Hepatic stellate cell (primary cell): Measurements from ENCODE around the gene PKM.
"Not testable (repeated sequence)": the region's sequence is repeated elsewhere in the genome, so short reads cannot be mapped to it uniquely, and the experiment has no call there.

Experiments used
- DNase-seq: peaks from one replicate; pipeline ENCODE4 v3.0.0; 2011; ENCODE audit warnings: low spot score

Gene PKM

DNA sequence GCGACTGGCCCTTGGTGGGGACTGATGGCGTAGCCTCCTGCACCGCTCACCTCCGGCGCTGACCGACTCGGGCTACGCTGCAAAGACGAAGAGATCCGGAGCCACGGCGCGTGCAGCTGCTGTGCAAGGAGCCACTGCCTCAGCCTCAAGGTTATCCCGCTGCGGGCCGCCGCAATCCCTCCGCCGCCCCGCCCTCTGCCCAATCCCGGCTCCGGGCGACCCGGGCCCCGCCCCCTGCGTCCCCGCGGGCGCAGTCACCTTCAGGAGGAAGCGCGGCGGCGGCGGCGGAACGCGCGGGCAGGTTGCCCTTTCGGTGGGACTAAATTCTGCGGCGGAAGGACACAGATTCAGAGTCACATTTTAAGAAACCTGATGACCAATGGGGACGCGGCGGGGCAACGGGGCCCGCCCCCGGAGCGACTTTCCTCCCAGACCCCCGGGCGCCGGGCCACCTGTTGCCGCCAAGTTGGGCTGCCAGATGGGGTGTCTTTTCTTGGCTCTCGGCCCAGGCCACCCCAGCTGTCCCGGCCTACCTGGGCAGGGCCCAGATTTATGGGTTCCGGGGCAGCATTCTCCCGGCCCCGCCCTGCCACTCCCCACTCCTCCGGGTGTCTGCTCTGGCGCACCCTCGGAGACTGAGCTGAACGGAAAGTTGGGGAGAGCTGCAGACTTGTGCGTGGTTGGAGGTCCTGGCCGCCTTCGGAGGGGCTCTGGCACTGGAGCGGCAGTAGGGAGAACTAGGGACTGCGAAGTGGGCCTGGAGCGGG is at the start of gene PKM:
Gene PKM (minus strand): TSS at position 125 of the 767 bp plus-strand sequence. CDS start 12,093 bp downstream, outside the sequence.
- DNase-seq = peak; percentile 90

DNA sequence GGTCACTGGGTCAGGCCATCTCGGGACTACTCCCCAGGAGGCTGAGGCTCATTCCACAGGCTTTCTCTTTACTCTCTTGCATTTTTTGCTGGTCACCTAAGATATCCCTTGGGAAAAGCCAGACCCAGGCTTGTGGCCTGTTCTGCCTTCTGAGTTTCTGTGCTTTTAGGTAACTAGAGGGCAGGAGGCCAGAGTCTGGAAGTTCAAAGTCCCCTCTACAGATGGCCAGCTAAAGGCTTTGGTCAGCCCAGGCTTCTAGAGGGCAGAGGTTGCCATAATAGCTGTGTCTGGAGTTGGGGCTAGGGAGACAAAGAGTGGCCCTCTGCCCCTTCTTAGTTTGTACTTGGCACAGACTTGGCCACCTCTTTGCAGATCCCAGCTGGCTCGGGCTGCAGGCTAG is 49.8 kb upstream of the PKM start:
- no peak for DNase-seq

DNA sequence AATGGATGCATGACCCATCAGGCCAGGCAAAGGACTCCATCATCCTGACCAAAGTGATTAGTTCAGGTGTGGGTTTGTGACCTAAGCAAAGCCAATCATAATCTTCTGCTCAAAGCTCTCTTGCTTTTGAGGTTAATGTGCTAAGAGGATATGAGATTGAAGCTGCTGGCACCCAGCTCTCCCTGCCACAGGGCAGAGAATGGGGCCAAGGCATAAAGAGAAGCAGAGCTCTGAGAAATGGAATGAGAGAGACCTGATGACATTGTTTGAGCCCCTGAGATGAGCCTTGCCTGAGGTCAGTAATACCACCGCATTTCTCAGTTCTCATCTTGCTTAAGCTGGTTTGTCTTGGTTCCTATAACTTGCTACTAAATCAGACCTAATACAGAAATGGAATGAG is 47.7 kb upstream of the PKM start:
- no peak for DNase-seq

DNA sequence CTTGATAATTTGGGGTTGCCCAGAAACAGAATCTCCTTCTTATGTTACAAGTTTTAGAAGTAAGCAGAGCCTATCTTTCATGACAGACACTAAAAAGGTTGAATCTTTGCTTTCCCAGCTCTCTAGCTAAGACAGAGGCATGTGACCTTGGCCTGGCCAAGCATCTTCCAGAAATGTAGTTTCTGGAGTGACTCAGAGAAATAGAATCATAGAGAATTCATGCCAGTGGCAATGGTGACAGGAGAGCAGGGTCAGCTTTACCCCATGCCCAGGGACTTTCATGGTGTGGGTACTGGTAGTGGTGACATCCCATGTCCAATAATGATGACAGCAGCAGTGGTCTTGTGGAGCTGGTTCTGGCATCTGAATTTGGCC is 45.3 kb upstream of the PKM start:
- DNase-seq = no peak

DNA sequence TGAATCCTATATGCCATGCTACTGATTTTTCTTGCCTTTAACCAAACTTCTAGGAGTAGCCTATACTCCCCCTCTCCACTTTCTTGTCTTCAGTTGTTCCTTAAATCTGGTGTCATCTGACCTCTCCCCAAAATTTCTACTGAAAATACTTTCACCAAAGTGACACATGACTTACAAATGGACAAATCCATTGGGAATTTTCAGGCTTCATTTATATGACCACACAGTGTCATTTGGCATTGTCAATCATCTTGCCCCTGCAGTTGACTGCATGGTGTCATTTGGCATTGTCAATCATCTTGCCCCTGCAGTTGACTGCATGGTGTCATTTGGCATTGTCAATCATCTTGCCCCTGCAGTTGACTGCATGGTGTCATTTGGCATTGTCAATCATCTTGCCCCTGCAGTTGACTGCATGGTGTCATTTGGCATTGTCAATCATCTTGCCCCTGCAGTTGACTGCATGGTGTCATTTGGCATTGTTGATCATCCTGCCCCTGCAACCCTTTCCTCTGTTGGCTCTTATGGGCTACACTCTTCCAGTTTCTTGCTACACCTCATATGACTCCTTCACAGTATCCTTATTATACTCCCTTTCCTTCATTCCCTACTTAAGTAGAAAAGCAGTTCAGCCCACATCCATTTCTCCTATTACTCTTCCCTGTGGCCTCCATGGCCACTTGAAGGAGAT is 44.8 kb upstream of the PKM start:
- not testable (repeated sequence) for DNase-seq

DNA sequence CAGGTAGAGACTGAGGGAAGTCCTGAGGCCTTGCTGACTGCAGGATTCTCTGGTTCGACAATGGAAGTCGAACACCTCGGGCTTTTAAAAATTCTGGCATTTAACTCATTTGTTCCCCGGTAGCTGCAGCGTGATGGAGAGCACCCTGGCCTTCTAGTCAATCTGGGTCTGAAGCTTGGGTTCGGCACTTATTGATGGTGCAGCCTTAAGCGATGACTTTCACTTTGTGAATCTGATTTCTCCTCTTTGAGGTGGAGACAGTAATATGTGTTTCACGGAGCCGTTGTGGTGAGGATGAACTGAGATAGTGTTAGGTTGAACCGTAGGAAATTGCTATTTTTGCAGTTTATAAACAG is 42.0 kb upstream of the PKM start:
- no peak for DNase-seq

DNA sequence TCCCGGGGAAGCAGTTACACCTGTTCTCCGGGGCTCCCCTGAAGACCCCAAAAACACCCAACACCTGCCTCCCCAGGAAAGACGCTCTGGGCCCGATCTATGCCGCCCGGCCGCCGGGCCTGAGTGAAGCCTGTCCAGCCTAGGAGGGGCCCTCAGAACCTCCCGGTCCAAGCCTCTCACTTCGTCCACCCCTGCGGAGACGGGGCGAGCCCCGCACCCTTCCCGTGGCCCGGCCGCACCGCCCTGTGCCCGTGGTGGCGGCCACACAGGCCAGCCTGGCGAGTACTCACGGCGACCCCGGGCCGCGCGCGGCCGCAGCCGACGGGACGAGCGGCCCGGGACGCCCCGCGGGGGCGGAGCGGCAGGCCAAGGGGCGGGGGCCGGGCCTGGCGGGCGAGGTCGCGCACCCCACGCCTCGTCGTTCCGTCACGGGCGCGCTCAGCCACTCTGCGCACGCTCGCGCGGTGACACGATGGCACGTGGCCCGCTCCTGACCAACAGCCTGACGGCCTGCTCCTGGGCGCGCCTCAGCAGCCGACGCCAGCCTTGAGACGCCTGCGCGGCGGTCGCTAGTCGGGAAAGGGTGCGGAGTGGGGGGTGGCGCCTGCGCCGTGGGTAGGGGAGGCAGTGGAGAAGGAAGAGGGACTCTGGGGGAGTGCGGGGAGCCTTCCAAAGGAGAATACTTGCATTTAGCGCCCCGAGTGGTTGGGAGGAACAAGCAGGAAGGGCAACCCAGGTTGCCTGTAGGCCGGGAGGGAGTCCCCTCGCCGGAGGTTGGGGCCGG is 41.4 kb upstream of the PKM start, which contains the start of gene PARP6:
Gene PARP6 (minus strand): TSS at position 342 of the 784 bp plus-strand sequence. CDS start 5,077 bp downstream, outside the sequence.
- DNase-seq = peak; percentile 98

DNA sequence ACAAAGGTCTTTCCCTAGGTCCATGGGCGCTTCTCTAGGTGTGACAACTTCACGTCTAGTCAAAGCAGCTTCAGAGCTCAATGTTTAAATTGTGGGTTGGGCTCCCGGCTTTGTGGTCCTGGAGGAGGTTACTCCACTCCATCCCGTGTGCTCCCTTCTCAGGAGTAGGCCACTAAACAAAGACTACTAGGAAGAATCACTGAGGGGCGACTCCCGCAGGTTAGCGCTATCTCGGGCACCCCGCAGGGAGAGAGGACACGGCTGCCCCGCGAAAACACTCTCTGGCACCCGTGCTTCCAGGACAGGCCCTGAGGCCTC is 40.9 kb upstream of the PKM start:
- DNase-seq = peak; percentile 47

DNA sequence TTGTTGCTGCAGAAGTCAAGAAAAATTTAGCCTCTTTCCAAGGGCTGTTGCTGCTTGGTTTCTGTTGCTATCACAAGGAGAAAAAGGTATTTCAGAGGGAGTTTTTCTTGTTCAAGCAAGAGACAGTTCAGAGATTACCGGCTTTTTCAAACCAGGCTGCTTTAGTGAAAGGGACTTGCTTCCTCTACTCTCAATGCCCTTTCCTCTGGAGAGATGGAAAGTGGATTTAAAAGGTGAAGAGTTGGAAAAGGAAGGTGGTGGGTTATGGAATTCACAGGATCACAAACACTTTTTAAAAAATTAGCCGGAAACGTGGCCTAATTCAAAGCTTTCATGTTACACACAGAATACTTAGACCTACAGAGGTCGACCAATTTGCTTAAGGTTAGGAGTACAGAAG is 40.2 kb upstream of the PKM start:
- no peak for DNase-seq

DNA sequence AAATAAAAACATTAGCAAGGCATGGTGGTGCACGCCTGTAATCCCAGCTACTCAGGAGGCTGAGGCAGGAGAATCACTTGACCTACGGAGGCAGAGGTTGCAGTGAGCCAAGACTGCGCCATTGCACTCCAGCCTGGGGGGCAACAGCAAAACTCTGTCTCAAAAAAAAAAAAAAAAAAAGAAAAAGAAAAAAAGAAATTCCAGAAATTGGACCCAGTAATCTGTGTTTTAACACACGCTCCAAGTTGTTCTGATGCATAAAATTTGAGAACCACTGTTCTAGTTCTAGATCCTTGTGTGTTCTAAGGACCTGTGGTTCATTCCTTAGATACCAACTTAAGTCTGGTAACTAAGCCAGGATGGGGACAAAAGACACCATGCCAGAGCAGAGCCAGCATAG is 38.7 kb upstream of the PKM start:
- no peak for DNase-seq

DNA sequence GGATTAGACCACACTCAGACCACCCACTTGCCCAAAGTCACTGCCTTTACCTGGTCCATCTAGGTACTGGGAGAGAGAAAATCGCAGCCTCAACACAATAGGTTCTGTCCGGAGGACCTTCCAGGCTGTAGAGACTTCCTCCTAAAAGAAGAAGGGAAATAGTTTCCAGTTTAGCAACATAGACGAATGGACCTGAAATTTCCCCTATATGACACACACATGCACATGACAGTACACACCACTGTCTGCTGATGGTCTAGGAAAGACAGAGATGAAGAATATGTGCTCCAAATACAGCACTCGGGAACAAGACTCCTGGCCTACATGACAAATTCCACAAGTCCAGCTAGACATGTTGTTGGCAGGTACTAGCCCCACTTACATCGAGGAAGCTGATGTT is 34.0 kb upstream of the PKM start:
- DNase-seq = no peak

DNA sequence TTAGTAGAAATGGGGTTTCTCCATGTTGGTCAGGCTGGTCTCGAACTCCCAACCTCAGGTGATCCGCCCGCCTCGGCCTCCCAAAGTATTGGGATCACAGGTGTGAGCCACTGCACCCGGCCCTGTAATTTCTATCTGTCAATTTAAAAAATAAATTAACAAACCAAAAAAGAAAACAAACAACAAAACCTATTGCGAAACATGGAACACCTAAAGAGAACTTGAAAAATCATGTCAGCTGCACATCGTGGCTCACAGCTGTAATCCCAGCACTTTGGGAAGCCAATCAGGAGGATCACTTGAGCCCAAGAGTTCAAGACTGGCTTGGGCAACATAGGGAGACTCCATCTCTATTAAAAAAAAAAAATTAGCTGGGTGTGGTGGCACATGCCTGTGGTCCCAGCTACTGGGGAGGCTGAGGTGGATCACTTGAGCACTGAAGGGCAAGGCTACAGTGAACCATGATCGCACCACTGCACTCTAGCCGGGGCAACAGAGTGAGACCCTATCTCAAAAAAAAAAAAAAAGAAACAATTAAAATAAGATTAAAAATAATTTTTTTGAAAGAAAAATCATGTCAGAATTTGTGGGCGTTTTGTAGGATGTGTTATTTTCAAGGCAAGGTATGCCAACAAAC is 21.8 kb upstream of the PKM start:
- no peak for DNase-seq

DNA sequence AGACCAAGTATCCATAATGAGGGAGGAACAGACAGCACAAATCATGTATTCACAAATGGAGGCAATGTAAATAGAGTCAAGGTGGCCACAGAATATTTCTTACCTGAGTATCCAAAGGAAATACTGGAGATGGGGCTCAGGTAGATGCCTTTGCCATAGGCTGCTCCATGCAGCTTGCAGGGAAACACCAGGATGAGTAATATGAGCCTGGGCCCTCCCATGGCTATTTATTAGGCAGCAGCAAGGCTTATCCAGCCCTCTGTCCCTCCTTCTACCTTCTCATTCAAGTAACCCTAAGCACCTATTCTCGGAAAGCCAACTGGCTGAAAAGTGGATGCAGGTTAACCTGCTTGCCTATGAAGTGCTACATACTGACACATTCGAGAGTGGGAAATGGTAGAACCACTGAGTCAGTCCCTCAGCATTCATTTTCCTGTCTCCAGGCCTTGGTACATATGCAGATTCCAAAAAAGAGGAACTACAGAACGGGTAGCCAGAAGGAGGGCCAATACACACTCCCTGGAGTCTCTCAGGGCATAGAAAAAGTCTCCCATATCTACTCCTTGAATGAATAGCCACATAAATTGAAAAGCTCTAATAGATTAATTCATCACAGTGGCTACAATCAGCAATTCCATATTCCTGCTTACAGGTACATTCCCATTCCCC is 18.3 kb upstream of the PKM start:
- DNase-seq = no peak

DNA sequence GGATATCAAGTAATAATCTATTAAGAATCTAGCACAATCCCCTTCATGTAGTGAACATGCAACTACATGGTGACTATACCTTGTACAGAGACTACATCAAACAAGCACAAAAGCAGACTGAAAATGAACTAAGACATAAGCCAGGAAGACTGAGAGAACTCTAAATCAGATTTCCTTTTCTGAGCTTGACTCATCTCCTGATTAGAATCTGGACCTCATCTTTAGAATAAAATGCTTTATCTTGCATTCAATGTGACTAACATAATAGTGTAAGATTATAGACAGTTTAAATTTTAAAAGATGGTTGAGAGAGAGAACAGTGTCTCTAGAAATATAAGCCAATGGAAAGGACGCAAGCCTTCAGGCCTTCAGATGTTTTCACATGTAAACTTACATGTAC is 17.5 kb upstream of the PKM start:
- DNase-seq = no peak

DNA sequence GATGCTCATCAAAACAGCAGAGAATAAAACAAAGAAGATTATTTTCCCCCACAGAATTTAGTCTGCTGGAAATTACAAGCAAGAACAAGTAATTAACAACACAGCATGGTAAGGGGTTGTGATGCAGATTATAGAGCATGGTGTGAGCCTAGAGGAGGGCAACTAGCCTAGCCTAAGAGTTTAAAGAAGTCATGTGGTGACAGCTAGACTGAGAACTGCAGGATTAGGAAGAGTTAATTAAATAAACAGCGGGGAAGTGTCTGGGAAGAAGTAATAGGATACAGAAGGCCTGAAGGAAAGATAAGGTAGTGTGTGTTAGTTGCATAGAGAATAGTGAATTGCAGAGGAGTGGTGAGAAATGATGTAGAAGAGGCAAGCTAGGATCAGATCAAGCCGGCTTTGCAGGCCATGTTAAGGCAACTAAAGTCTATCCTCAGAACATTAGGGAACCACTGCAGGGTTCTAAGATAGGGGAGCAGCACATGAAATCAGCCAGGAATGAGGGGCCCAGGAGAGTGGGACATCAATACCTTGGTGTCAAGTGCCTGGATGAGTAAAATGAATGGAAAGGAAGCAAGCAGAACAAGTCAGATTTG is 11.9 kb upstream of the PKM start:
- DNase-seq = no peak

DNA sequence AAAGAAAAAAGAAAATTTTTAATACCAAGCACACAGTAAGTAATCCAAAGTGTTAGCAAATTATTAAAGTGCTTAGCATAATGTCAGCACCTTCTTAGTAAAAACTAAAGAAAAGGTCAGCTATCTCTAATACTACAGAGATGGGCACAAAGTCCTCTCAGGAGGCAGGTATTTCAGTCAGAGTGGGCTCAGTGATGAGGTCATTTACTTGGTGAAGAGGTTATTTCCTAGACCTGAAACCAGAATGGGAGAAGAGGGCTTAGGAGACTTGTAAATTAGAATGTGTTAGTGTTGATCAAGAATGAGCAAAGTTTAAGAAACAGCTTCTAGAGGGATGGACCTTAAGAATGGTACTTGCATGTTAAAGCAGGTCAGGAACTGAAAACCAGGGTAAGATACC is 8.7 kb upstream of the PKM start:
- DNase-seq = no peak

DNA sequence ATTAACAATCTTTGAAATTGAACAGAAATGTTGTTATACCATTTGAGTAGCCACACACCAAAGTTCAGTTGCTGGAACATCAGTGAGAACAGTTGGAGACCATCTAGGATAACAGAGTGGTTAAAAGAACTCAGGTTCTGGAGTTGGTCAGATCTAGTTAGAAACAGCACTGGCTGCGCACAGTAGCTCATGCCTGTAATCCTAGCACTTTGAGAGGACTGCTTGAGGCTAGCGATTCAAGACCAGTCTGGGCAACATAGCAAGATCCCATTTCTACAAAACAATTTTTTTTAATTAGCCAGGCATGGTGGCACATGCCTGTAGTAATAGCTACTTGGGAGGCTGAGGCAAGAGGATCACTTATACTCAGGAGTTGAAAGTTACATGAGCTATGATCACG is 7.6 kb upstream of the PKM start:
- DNase-seq = no peak

DNA sequence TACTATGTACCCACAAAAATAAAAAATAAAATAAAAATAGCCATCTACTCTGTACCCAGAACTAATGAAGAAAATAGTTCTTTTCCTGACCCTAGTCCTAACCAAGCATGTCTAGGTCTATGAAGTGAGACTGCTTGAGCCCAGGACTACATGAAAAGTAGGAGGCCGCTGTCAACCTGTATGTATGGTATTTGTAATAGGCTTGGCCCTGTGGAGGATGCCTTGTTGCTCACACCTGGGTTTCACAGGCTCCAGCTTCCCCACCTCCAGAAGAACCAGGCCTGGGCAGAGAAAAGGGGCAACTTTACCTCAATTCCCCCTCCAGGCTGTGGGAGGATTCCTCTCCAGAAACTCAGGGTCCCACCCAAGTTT is 6.8 kb upstream of the PKM start:
- no peak for DNase-seq

DNA sequence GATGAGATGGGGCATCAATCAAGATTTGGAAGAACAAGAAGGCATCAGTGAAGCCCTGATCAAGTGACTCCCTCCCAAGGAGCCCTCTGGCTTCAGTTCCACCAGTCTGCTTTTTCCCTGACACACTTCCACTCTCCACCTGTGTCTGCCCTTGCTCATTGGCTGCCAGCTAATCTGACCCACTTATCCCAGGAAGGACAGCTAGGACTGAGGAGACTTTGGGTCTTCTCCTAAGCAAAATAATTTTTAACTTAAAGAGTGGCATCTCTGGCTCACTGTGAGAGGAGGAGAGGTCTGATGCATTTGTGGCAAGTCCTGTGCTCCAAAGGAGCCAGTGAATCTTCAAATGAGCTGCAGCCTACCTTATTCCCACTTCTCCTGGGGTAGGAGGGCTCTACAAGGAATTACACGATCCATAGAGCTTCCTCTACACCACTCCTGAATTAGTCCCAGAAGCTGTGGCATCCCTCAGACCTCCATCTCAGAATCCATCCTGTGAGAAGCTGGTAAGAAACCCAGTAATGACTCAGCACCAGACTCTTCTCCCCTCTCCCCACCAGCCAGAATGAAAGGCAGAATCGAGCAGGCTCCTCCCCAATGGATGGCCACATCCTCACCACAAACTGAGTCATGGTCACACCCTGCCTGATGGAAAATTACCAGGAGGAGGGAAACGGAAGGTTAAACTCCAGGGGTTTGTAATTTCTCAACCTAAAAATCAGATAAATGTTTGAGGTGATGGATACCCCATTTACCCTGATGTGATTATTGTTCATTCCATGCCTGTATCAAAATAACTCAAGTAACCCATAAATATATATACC is 6.3 kb upstream of the PKM start:
- DNase-seq = peak; percentile 91

DNA sequence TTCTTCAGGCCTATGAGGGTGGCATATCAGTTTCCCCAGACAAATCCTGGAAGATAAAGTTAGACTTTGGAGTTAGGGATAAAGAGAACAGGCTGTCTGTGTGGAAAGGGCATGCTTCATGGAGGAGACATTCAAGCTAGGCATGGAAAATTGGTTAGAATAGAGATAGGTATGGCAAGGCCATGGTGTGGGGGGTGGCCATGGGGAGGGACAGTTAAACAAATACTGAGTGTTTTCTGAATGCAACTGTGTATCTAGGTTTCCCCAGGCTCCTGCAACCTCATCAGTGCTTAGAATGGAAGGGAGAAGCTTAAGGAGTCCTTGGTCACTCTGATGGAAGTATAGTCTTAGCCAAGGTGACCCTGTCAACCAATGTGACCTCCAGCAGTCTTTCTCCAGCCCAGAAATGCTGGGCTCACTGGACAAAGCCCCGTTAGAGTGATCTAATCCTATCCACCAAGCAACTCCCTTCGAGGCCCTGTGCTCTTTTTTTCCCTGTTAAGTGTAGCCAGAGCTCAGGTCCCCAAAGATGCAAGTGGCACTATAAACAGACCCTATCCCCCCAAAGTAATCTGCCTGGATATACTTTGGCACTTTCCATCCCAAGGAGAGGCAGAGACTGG is 5.5 kb upstream of the PKM start:
- no peak for DNase-seq
